Activated CD4-positive, alpha-beta T cell treated with anti-CD3 and anti-CD28 coated beads for 24 hours (primary cell): Measurements from ENCODE around the gene CALHM1.
"Not testable (repeated sequence)": the region's sequence is repeated elsewhere in the genome, so short reads cannot be mapped to it uniquely, and the experiment has no call there.

Source experiments
- DNase-seq, 2 donors: peaks; one replicate each; pipeline ENCODE4 v3.0.0-alpha.2; 2020; ENCODE audit warnings: low read depth in 2 of 2

The CALHM1 gene

DNA sequence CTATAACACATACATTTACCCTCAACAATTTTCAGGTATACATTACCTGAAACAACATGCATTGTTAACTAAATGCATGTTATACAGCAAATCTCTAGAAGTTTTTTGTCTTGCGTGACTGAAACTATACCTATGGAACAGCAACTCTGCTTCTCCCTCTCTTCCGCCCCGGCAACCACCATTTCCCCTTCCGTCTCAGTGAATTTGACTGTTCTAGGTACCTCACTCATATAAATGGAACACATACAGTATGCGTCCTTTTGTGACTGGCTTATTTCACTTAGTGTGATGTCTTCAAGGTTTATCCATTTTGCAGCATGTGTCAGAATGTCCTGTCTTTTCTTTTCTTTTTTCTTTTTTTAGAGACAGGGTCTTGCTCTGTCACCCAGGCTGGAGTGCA, 29.1 kb downstream of the CALHM1 start:
- no peak for DNase-seq

DNA sequence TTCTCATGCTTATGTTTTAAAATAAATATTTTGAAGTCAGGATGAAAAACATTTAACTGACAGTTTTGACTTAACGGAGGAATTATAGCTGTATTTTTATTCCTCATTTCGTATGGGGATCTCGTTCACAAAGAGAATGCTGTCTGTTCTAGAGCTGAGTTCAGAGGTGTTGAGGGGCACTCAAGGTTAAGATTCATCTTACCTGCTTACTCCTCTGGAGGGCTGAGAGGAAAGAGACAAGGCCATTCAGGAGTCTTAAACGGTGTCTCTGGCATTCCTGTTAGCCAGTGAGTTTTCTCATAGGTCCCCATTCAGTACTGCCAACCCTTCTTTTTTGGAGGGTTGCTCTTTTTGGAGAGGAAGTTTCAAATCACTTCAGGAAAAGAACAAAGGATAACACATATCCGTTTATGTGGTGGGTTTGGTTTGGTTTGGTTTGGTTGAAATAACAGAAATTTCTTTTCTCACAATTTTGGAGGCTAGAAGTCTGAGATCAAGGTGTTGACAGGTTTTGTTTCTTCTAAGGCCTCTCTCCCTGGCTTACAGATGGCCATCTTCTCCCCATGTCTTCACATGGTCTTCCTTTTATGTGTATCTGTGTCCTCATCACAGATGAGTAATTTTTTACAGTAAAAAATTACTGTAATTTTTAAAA, 29.6 kb downstream of the CALHM1 start:
- no peak for DNase-seq

DNA sequence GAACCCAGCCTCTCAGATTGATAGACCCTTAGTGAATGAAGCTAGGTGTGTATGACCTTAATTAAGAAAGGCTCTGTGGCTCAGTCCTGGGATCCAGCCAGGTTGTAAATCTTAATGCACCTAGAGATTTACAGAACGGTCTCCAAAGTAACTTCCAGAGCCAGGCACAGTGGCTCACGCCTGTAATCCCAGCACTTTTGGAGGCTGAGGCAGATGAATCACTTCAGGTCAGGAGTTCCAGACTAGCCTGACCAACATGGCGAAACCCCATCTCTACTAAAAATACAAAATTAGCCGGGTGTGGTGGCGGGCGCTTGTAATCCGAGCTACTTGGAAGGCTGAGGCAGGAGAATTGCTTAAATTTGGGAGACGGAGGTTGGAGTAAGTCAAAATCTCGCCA, 30.8 kb downstream of the CALHM1 start:
- no peak for DNase-seq

DNA sequence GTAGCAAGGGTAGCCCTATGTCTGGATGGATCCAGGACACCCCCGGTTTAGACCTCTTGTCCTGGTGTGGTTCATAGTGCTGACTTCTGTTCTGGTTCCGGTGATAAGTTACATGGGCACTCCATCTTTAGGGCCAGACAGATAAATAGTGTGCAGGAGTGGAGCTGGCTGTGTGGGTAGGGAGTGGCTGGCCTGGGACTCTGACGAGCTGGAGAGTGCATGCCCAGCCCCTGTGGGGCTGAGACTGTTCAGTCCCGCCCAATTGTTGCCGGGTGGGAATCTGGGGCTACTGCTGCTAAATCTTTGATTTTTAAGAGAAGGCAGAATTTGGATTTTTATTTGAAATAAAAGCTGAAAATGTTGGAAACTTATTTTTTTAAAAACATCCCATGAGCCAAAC, 35.0 kb downstream of the CALHM1 start:
- no peak for DNase-seq

GRCh38 chr10:103419101-103419500, 39.6 kb downstream of the CALHM1 start:
- DNase-seq: no peak

DNA sequence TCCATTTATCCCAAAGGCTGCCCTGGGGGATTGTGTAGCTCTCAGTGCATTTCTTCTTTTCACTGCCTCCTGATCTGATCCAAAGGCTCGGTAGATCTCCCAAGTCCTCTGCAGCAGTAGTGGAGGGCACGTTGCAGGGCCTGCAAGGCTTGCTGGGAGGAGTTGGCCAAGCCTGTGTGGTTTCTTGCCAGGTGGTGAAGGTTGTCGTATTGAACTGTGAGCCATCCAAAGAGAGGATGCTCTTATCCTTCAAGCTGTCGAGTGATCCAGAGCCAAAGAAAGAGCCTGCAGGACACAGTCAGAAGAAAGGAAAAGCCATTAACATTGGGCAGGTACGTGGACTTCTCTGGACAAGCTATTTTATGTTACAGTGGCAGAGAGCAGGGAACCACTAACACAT, 41.1 kb downstream of the CALHM1 start:
- no peak for DNase-seq

DNA sequence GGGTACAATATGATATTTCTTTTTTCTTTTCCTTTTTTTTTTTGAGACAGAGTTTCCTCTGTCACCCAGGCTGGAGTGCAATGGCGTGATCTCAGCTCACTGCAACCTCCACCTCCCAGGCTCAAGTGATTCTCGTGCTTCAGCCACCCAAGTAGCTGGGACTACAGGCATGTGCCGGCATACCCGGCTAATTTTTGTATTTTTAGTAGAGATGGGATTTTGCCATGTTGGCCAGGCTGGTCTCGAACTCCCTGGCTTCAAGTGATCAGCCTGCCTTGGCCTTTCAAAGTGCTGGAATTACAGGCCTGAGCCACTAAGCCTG, 41.6 kb downstream of the CALHM1 start:
- DNase-seq: not testable (repeated sequence)

DNA sequence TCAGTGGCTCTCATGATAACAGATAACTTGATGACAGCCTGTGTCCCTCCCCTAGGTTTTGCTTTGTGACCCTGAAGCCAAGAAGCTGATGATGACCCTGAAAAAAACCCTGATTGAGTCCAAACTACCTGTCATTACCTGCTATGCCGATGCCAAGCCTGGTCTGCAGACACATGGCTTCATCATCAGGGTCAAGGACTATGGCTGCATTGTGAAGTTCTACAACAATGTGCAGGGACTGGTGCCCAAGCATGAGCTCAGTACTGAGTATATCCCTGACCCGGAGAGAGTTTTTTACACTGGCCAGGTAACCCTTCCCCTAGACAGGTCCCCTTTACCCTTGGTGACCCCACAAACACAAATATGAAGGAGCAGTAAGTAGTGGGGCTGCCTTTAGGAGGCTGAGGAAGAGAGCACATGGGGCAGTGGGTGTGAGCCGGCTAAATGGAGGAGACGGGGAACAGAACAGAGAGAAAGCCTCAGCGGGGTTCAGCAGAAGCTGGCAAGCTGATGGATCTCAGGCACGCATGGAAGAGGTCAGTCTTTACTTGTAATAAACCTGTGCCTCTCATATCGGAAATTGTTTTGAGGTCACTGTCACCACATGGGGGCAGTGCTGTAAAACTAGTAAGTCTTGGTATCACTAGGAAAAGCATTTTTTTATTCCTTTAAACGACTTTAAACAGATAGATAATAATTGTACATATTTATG, 42.1 kb downstream of the CALHM1 start:
- DNase-seq: peak in 1 of 2 donors; percentile 25

DNA sequence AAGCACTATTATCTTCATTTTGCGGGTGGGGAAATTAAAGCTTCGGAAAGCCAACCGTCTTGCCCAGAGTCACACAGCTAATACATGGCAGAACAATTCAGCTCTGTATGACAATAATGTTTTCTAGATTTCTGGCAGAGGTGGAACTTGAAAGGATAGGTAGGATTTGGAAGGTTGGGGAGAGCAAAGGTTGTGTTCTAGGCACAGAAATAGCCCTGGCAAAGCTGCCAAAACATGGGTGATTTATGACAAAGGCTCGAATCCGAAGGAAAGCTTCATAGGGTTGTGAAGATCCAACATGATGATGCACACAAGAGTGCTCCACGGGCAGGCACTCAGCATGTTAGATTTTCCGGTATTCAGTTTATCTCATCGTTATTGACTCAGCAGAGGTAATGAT, 43.1 kb downstream of the CALHM1 start:
- DNase-seq: no peak

DNA sequence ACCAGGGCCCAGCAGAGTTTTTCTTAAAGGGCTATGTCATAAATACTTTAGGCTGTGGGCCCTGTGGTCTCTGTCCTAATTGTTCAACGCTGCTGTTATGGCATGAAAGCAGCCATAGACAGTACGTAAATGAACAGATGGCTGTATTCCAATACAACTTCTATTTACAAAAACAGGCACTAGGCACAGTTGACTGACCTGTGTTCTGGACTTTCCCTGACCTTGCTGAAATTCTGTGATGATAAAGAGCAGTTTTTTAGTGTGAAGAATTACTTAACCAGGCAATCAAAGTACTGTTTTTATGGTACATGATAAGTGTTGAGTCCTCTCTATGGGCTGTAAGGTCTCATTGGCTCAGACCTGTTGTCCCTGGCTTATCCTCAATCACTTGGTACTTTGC, 45.1 kb downstream of the CALHM1 start:
- DNase-seq: no peak
